Cardiac fibroblast (primary cell): ENCODE measurements around the gene GTPBP4.

Source experiments
- DNase-seq, 2 donors: peaks; one replicate each; pipeline versions ENCODE4 v3.0.0 to v3.0.0-alpha.2; 2010; ENCODE audit warnings: low read depth in 2 of 2
- H3K4me3 ChIP-seq, 2 donors: replicated peaks in 1 of 2; 1 replicate in 1 of 2; 2 replicates in 1 of 2; pipeline ENCODE4 v1.5.1; 2011; ENCODE audit warnings: low read depth in 2 of 2, low read length in 2 of 2, mild to moderate bottlenecking in 2 of 2, moderate library complexity in 1 of 2
- TF ChIP-seq, protein P1 (sequence below): IDR thresholded peaks from one replicate; pipeline ENCODE4 v1.5.1; 2011; ENCODE audit warnings: low read depth, mild to moderate bottlenecking, low read length, inconsistent platforms

The GTPBP4 gene

DNA sequence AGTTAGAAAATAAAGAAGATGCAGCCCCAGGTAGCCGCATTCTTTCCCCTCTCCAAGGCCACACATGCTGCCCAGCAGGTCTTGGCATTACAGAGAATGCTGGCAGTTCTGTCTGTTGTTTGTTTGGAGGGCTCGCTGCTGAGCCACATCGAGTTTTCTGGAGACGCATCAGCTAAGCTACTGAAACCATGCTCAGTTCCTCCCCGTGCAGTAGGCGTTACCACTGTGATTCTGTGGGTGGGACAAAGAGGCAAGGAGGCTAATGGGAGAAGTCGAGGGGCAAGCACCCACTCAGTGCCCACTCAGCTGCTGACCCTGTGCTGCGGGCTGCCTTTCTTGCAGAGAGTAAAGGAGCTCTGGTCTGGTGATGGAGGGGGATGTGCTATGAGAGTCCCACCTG, 15.5 kb upstream of the GTPBP4 start:
- no peak for DNase-seq
- TF ChIP-seq, protein P1, sequence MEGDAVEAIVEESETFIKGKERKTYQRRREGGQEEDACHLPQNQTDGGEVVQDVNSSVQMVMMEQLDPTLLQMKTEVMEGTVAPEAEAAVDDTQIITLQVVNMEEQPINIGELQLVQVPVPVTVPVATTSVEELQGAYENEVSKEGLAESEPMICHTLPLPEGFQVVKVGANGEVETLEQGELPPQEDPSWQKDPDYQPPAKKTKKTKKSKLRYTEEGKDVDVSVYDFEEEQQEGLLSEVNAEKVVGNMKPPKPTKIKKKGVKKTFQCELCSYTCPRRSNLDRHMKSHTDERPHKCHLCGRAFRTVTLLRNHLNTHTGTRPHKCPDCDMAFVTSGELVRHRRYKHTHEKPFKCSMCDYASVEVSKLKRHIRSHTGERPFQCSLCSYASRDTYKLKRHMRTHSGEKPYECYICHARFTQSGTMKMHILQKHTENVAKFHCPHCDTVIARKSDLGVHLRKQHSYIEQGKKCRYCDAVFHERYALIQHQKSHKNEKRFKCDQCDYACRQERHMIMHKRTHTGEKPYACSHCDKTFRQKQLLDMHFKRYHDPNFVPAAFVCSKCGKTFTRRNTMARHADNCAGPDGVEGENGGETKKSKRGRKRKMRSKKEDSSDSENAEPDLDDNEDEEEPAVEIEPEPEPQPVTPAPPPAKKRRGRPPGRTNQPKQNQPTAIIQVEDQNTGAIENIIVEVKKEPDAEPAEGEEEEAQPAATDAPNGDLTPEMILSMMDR = no peak
- no peak overlapping the region for H3K4me3 ChIP-seq

DNA sequence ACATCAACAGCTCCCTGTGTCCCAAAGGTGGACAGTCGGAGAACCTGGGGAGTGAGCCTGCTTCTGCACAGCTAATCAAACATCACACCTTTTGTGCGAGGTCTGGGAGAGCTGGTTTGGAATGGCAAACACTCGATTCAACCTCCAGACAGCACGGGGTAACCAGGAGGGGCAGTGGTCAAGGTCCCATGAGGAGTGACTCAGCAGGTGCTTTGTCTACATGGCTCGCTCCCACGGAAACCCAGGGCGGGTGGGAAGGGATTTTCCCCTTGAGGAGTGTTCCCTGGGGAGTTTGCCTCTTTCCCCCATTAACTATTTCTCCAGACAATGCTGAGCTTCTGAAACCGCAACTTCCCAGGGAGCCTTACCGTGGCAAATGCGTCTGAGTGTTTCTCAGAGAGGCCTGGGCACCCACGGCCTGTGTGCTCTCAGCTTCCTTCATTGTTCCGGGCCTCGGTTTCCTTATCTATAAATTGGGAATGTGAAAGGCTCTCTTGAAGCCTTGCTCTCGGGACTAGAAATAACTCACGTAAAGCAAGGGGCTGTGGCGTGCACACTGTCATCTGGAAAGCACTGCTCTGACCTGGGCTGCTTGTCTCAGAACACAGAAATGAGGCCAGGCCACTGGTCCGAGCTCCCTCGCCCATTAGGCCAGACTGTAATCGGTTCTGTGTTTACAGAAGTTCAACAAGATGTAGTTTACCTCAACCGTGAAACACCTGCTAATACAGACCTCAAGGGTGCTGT, 14.0 kb upstream of the GTPBP4 start:
- DNase-seq = peak in 1 of 2 donors; percentile 66
- TF ChIP-seq, protein P1 = no peak
- H3K4me3 ChIP-seq = no peak overlapping the region

DNA sequence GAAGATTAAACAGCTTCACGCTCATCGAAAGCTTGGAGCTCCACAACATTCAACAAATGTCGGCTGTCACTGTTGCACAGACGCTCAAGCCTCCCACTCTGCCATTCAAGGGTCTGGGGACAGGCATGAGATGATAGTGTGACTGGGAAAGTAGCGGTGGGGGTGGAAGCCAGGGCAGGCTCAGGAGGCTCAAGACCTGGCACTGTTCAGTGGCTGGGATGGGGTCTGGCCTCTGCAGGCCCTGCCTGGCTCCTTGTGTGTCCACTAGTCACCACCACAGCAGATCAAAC, 13.5 kb upstream of the GTPBP4 start:
- TF ChIP-seq, protein P1 = no peak
- H3K4me3 ChIP-seq = no peak overlapping the region
- DNase-seq = no peak

DNA sequence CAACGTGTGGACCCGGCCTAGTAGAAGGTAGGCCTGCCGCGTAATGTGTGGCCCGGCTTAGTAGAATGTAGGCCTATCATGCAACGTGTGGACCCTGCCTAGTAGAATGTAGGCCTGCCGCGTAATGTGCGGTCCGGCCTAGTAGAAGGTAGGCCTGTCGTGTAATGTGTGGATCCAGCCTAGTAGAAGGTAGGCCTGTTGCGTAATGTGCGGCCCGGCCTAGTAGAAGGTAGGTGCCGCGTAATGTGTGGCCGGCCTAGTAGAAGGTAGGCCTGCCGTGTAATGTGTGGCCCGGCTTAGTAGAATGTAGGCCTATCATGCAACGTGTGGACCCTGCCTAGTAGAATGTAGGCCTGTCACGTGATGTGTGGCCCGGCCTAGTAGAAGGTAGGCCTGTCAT, 11.9 kb upstream of the GTPBP4 start:
- no peak overlapping the region for H3K4me3 ChIP-seq
- TF ChIP-seq, protein P1 = no peak
- no peak for DNase-seq

DNA sequence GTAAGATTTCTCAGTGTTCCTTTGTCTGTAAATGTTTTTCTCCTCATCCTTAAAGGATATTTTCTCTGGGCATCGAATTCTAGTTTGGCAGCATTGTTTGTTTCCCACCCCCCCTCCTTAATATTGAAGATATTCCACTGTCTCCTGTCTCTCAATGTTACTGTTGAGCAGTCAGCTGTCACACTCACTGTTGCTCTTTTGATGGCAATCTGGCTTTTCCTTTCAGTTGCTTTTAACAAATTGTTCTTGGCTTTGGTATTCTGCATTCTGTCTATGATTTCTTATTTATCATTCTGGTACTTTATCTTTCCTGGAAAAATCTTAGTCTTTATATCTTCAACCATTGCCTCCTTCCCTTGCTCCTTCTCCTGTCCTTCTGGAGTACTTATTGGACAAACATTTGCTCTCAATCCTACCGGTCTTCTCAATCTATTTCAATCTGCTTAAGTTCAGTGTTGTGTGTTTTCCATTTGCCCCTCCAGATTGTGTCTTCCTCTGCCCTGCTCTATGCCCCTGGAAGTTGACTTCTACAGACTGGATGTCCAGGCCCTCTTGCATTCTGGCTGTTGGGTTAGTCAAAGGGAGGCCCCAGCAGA, 9.3 kb upstream of the GTPBP4 start:
- TF ChIP-seq, protein P1 = no peak
- H3K4me3 ChIP-seq = no peak overlapping the region
- no peak for DNase-seq

DNA sequence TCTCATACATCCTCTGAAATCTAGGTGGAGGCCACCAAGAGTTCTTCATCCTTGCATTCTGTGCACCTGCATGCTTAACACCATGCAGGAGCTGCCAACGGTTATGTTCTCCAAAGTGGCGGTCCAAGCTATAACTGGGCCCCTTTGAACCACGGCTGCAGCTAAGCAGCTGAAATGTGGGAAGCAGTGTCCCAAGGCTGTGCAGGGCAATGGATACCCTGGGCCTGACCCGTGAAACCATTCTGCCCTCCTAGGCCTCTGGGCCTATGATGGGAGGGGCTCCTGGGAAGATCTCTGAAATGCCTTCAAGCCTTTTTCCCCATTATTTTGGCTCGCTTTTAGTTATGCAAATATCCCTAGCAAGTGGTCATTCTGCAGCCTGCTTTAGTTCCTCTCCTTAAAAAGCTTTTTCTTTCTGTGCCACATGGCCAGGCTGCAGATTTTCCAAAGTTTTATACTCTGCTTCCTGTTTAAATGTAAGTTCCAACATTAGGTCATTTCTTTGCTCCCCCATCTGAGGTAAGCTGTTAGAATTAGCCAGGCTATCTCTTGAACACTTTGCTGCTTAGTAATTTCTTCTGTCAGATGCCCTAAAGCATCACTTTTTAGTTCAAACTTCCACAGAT, 7.7 kb upstream of the GTPBP4 start:
- no peak overlapping the region for H3K4me3 ChIP-seq
- TF ChIP-seq, protein P1 = no peak
- no peak for DNase-seq
